Omental fat pad (tissue), 4 donors: Measurements from ENCODE around the gene SIRT3. TPM values are rescaled to one million over a fixed set of nuclear protein-coding genes. Genes with fewer than 3 reads are reported as not detected.

Experiments used
- ATAC-seq: fragments of 150-250 bp; one replicate; pipeline ENCODE4 v1.9.1; 2016; ENCODE audit warnings: mild to moderate bottlenecking, moderate library complexity; ENCODE audit not compliant: low FRiP score
- DNase-seq: peaks from one replicate; pipeline ENCODE4 v3.0.0-alpha.2; 2019; ENCODE audit warnings: low spot score
- CTCF ChIP-seq, 3 donors: fragments of 450-650 bp; IDR thresholded peaks; one replicate each; pipeline ENCODE4 v1.5.1; 2016 to 2017; ENCODE audit warnings: antibody characterized with exemption in 3 of 3, mild to moderate bottlenecking in 3 of 3, moderate library complexity in 2 of 3
- total RNA-seq, 4 donors: library from RNA; depleted of rRNA; stranded (reverse); fragments of >200 nt; gene quantifications; one replicate each; pipeline ENCODE4 v1.1.0, GENCODE V29; 2016

The SIRT3 gene
- total RNA-seq = 10 to 100 TPM in 3 of 4 donors, 1 to 10 TPM in 1; 6.8 to 19.2 (median 12.2) TPM

- DNase-seq (peak; percentile 42), ATAC-seq (peak; percentile 88)
- no peak for TF ChIP-seq CTCF (IDR thresholded peaks at IDR 0.05)
Observed at GRCh38 chr11:235997-236773, at the start of gene SIRT3. SIRT3 (minus strand) TSS chr11:236342; CDS start chr11:236328, 14 bp downstream.

DNA sequence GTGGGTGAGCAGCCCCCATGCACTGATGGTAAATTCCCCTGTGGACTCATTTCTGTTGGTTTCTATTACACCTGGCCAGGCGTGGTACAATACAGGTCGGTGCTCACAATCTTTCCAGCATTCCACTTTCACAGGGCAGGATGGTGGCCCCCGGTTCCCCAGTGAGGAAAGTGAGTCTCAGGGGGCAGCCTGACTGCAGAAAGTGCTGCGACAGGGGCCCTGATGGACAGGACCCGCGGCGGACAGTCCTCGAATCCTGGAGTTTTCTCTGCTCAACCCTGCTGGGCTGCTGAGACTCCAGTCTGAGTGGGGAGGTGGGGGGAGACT, 49.7 kb upstream of the SIRT3 start:
- ATAC-seq = no peak
- no peak for TF ChIP-seq CTCF (IDR thresholded peaks at IDR 0.05)
- DNase-seq = no peak

DNA sequence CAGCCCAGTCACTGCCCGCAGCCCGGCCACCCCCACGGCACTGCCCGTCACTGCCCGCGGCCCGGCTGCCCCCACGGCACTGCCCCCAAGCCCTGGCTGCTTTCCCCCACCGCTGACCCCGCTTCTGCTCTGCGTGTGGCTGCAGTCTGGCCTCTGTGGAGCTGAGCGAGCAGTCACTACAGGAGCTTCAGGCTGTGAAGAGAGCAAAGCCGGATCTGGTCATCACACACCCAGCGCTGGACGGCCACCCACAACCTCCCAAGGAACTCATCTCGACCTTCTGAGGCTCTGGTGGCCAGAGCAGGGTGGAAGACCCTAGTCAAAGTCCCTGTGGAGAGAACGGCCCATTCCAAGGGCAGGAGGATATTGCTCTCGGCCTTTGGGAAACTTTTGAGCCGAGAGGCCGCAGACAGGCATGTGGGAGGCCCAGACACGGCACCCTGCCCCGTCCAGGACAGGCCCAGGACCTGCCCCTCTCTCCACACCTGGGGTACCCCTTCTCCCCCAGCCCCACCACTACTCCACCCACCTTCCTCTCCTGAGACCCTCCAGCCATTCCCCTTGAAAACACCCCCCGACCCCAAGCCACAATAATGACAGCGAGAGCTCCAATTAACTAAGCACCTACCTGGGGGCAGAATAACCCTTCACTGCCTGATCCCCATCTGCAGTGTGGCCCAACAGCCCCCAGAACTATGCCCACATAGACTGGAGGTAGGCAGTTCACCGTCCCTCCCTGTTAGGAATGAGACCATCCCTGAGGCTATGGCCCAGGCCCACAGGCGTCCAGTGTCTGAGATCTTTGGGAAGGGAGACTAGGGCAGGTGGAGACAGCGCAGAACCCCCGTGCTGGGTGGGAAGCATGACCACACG, 49.1 kb upstream of the SIRT3 start:
- no peak for TF ChIP-seq CTCF (IDR thresholded peaks at IDR 0.05)
- ATAC-seq = no peak
- no peak for DNase-seq

- no peak for TF ChIP-seq CTCF (IDR thresholded peaks at IDR 0.05)
- no peak for DNase-seq
- no peak for ATAC-seq
Observed at GRCh38 chr11:284105-285020, 48.2 kb upstream of the SIRT3 start.

- TF ChIP-seq CTCF (IDR thresholded peaks at IDR 0.05) = no peak
- DNase-seq (no peak), ATAC-seq (no peak)
Observed at GRCh38 chr11:283405-284104, 47.4 kb upstream of the SIRT3 start.
